SJSA1 (cell line): ENCODE data around the gene ITM2B. TPM values are rescaled to one million over a fixed set of nuclear protein-coding genes. Genes with fewer than 3 reads are reported as not detected.

Source experiments
- DNase-seq, 2 experiments: peaks; one replicate each; pipeline ENCODE4 v3.0.0-alpha.2; 2015 to 2020; ENCODE audit warnings: low spot score in 2 of 2, low read depth in 1 of 2
- H3K27ac ChIP-seq: fragments of 250-450 bp; sonication (Bioruptor Pico); 2 replicates; pipeline ENCODE4 v1.5.1; 2020; ENCODE audit warnings: mild to moderate bottlenecking, moderate library complexity
- H3K27me3 ChIP-seq: fragments of 250-450 bp; sonication (Bioruptor Pico); replicated peaks from 2 replicates; pipeline ENCODE4 v1.5.1; 2020; ENCODE audit warnings: mild to moderate bottlenecking, moderate library complexity
- H3K36me3 ChIP-seq: fragments of 250-450 bp; sonication (Bioruptor Pico); 2 replicates; pipeline ENCODE4 v1.5.1; 2020; ENCODE audit warnings: mild to moderate bottlenecking
- H3K4me1 ChIP-seq: fragments of 250-450 bp; sonication (Bioruptor Pico); replicated peaks from 2 replicates; pipeline ENCODE4 v1.6.1; 2021; ENCODE audit warnings: mild to moderate bottlenecking
- H3K4me3 ChIP-seq: fragments of 250-450 bp; sonication (Bioruptor Pico); 2 replicates; pipeline ENCODE4 v1.5.1; 2020; ENCODE audit warnings: mild to moderate bottlenecking
- H3K9me3 ChIP-seq: fragments of 250-450 bp; sonication (Bioruptor Pico); replicated peaks from 2 replicates; pipeline ENCODE4 v1.5.1; 2020; ENCODE audit warnings: mild to moderate bottlenecking
- total RNA-seq: library from RNA; depleted of rRNA; stranded (reverse); fragments of >200 nt; shearing (Covaris generic); gene quantifications from 2 replicates; pipeline ENCODE4 v1.2.3, GENCODE V29; 2014; rRNA removed

ITM2B gene
- total RNA-seq, 1 experiment from 2014 or later = 172 TPM

- no peak overlapping the region for H3K27ac ChIP-seq
- DNase-seq = no peak
- no peaks in the 10 kb centered on the region for H3K4me1 ChIP-seq
- H3K9me3 ChIP-seq = peaks cover 6% of the 10 kb centered on the region; the same call in 1 of the 2 replicates
- no peak overlapping the region for H3K4me3 ChIP-seq
- H3K27me3 ChIP-seq = no peaks in the 10 kb centered on the region
- H3K36me3 ChIP-seq = peaks cover 47% of the 10 kb centered on the region
These were observed 84.0 kb downstream of the ITM2B start for GRCh38 chr13:48316826-48317510.

- peaks cover 6% of the 10 kb centered on the region; the same call in 1 of the 2 replicates for H3K9me3 ChIP-seq
- no peaks in the 10 kb centered on the region for H3K27me3 ChIP-seq
- no peak overlapping the region for H3K27ac ChIP-seq
- no peak overlapping the region for H3K4me3 ChIP-seq
- no peaks in the 10 kb centered on the region for H3K4me1 ChIP-seq
- H3K36me3 ChIP-seq = peaks cover 43% of the 10 kb centered on the region
- DNase-seq = no peak
These were observed 84.7 kb downstream of the ITM2B start for GRCh38 chr13:48317511-48318376.

- Histone ChIP-seq H3K4me3 (no peak overlapping the region), H3K27me3 (no peaks in the 10 kb centered on the region), H3K27ac (no peak overlapping the region), H3K36me3 (peaks cover 42% of the 10 kb centered on the region), H3K9me3 (peaks cover 6% of the 10 kb centered on the region; the same call in 1 of the 2 replicates), H3K4me1 (no peaks in the 10 kb centered on the region)
- DNase-seq = no peak
These were observed 85.4 kb downstream of the ITM2B start for GRCh38 chr13:48318377-48318811.

- H3K27me3 ChIP-seq = no peaks in the 10 kb centered on the region
- peaks cover 42% of the 10 kb centered on the region for H3K36me3 ChIP-seq
- peaks cover 6% of the 10 kb centered on the region; the same call in 1 of the 2 replicates for H3K9me3 ChIP-seq
- H3K27ac ChIP-seq = no peak overlapping the region
- no peak for DNase-seq
- no peaks in the 10 kb centered on the region for H3K4me1 ChIP-seq
- no peak overlapping the region for H3K4me3 ChIP-seq
These were observed 86.0 kb downstream of the ITM2B start for GRCh38 chr13:48318821-48319511.

Other genes with a start within 250 kb of the ITM2B start
- gene SUCLA2, start 231.9 kb upstream of the ITM2B start, total RNA-seq = 73.1 and 80.9 TPM in 2 replicates
- 47.9 and 49.2 TPM in 2 replicates for gene NUDT15, start 195.5 kb upstream of the ITM2B start, total RNA-seq
- 35.3 and 36.2 TPM in 2 replicates for gene MED4, start 138.1 kb upstream of the ITM2B start, total RNA-seq
- 53.8 and 65.7 TPM in 2 replicates for gene RB1, start 70.5 kb downstream of the ITM2B start, total RNA-seq
- gene LPAR6, start 179.9 kb downstream of the ITM2B start, total RNA-seq = 4.6 and 6.8 TPM in 2 replicates